Astrocyte (in vitro differentiated cells and primary cell): Measurements from ENCODE around the gene DCAF10. TPM values are rescaled to one million over a fixed set of nuclear protein-coding genes. Genes with fewer than 3 reads are reported as not detected.

ENCODE experiments used
- DNase-seq: peaks from one replicate; pipeline ENCODE4 v3.0.0-alpha.2; 2010; ENCODE audit warnings: low read depth
- FAIRE-seq: peaks from 2 replicates; lab custom pipeline; 2011; peaks lifted over from hg19 to GRCh38; lab: Jason Lieb, UNC
- H2AFZ ChIP-seq: 2 replicates; pipeline ENCODE4 v1.6.0; 2012; ENCODE audit warnings: low read depth, low read length, inconsistent platforms
- H3K27ac ChIP-seq: 2 replicates; pipeline ENCODE4 v1.5.1; 2011; ENCODE audit warnings: low read depth, low read length, inconsistent platforms
- H3K27me3 ChIP-seq: 2 replicates; pipeline ENCODE4 v1.6.0; 2011; ENCODE audit warnings: low read length, inconsistent platforms; ENCODE audit not compliant: insufficient read depth
- H3K36me3 ChIP-seq: 2 replicates; pipeline ENCODE4 v1.5.1; 2011; ENCODE audit warnings: low read length, inconsistent platforms; ENCODE audit not compliant: insufficient read depth
- H3K4me1 ChIP-seq: 2 replicates; pipeline ENCODE4 v1.5.1; 2011; ENCODE audit warnings: low read length, inconsistent platforms; ENCODE audit not compliant: insufficient read depth
- H3K4me2 ChIP-seq: 2 replicates; pipeline ENCODE4 v1.6.0; 2012; ENCODE audit warnings: low read length, inconsistent platforms
- H3K4me3 ChIP-seq: 2 replicates; pipeline ENCODE4 v1.5.1; 2011; ENCODE audit warnings: low read depth, mild to moderate bottlenecking, low read length, inconsistent platforms; ENCODE audit not compliant: insufficient read depth
- H3K79me2 ChIP-seq: 2 replicates; pipeline ENCODE4 v1.6.0; 2012; ENCODE audit warnings: mild to moderate bottlenecking, low read length, inconsistent platforms; ENCODE audit not compliant: insufficient read depth
- H3K9ac ChIP-seq: 2 replicates; pipeline ENCODE4 v1.6.0; 2012; ENCODE audit warnings: mild to moderate bottlenecking, low read length, inconsistent platforms
- H3K9me3 ChIP-seq: 2 replicates; pipeline ENCODE4 v1.5.1; 2012; ENCODE audit warnings: low read depth, mild to moderate bottlenecking, low read length, inconsistent platforms; ENCODE audit not compliant: insufficient read depth
- H4K20me1 ChIP-seq: 2 replicates; pipeline ENCODE4 v1.6.0; 2012; ENCODE audit warnings: low read length, inconsistent platforms; ENCODE audit not compliant: insufficient read depth
- H3K27ac Mint-ChIP-seq: one replicate; pipeline ENCODE4 v1.8.0; 2021; ENCODE audit warnings: mild to moderate bottlenecking, mixed read lengths; ENCODE audit not compliant: unreplicated experiment
- H3K27me3 Mint-ChIP-seq: one replicate; pipeline ENCODE4 v1.8.0; 2021; ENCODE audit warnings: low read depth, mixed read lengths; ENCODE audit not compliant: unreplicated experiment
- H3K36me3 Mint-ChIP-seq: one replicate; pipeline ENCODE4 v1.8.0; 2021; ENCODE audit warnings: low read depth, mixed read lengths; ENCODE audit not compliant: unreplicated experiment
- H3K4me1 Mint-ChIP-seq: one replicate; pipeline ENCODE4 v1.8.0; 2021; ENCODE audit warnings: low read depth, mixed read lengths; ENCODE audit not compliant: unreplicated experiment
- H3K4me3 Mint-ChIP-seq: one replicate; pipeline ENCODE4 v1.8.0; 2021; ENCODE audit warnings: mild to moderate bottlenecking, moderate library complexity, mixed read lengths; ENCODE audit not compliant: unreplicated experiment
- H3K9me3 Mint-ChIP-seq: one replicate; pipeline ENCODE4 v1.8.0; 2021; ENCODE audit warnings: mild to moderate bottlenecking, mixed read lengths; ENCODE audit not compliant: unreplicated experiment
- CTCF ChIP-seq: IDR thresholded peaks from 2 replicates; pipeline ENCODE4 v1.5.1; 2011; ENCODE audit warnings: low read depth, mild to moderate bottlenecking, inconsistent platforms, low read length, moderate library complexity; ENCODE audit not compliant: insufficient read depth
- EZH2 ChIP-seq: IDR thresholded peaks from 2 replicates; pipeline ENCODE4 v1.6.1; 2012; ENCODE audit warnings: mild to moderate bottlenecking, low read length, inconsistent platforms; ENCODE audit not compliant: insufficient read depth
- total RNA-seq: library from RNA; stranded (reverse); gene quantifications from 2 replicates; pipeline ENCODE4 v1.2.1, GENCODE V29; 2021

Gene DCAF10
- total RNA-seq, 1 donor from 2014 or later = 22.3 TPM

- H3K36me3 ChIP-seq = peaks cover 40% of the 10 kb centered on the region
- no peaks in the 10 kb centered on the region for H3K27me3 ChIP-seq
- H4K20me1 ChIP-seq = peaks cover 23% of the 10 kb centered on the region
- no peaks in the 10 kb centered on the region for H3K27me3 Mint-ChIP-seq
- no peak overlapping the region for H3K4me3 ChIP-seq
- H3K27ac Mint-ChIP-seq = no peak overlapping the region
- H3K9me3 ChIP-seq = no peaks in the 10 kb centered on the region
- peaks cover 2% of the 10 kb centered on the region for H3K79me2 ChIP-seq
- H3K9me3 Mint-ChIP-seq = no peaks in the 10 kb centered on the region
- peaks cover 5% of the 10 kb centered on the region for H3K36me3 Mint-ChIP-seq
- H3K4me3 Mint-ChIP-seq = no peak overlapping the region
- TF ChIP-seq EZH2 (no peak), CTCF (no peak)
- DNase-seq (peak; percentile 50), FAIRE-seq (no peak)
- H3K4me1 Mint-ChIP-seq = no peaks in the 10 kb centered on the region
- H2AFZ ChIP-seq = no peak overlapping the region
- peaks cover 3% of the 10 kb centered on the region for H3K4me1 ChIP-seq
- H3K9ac ChIP-seq = no peak overlapping the region
- H3K4me2 ChIP-seq = no peak overlapping the region
- no peak overlapping the region for H3K27ac ChIP-seq
These were observed 24.3 kb upstream of the DCAF10 start for GRCh38 chr9:37776328-37776727.

GRCh38 chr9:37778534-37778933 lies 22.1 kb upstream of the DCAF10 start:
- H3K4me2 ChIP-seq = no peak overlapping the region
- H3K27ac ChIP-seq = no peak overlapping the region
- H4K20me1 ChIP-seq = peaks cover 42% of the 10 kb centered on the region
- H3K27me3 ChIP-seq = no peaks in the 10 kb centered on the region
- H2AFZ ChIP-seq = no peak overlapping the region
- peaks cover 3% of the 10 kb centered on the region for H3K4me1 ChIP-seq
- no peaks in the 10 kb centered on the region for H3K9me3 Mint-ChIP-seq
- peak overlapping the region; percentile 42 for H3K27ac Mint-ChIP-seq
- TF ChIP-seq EZH2 = no peak
- TF ChIP-seq CTCF = no peak
- FAIRE-seq (no peak), DNase-seq (no peak)
- H3K4me3 ChIP-seq = no peak overlapping the region
- no peaks in the 10 kb centered on the region for H3K9me3 ChIP-seq
- H3K79me2 ChIP-seq = peaks cover 24% of the 10 kb centered on the region
- no peaks in the 10 kb centered on the region for H3K27me3 Mint-ChIP-seq
- H3K9ac ChIP-seq = no peak overlapping the region
- H3K36me3 ChIP-seq = peaks cover 52% of the 10 kb centered on the region
- H3K36me3 Mint-ChIP-seq = peaks cover 7% of the 10 kb centered on the region
- peaks cover 7% of the 10 kb centered on the region for H3K4me1 Mint-ChIP-seq
- no peak overlapping the region for H3K4me3 Mint-ChIP-seq

- Histone ChIP-seq H3K36me3 (peaks cover 36% of the 10 kb centered on the region), H4K20me1 (peaks cover 36% of the 10 kb centered on the region), H3K4me3 (peak overlapping the region; percentile 96), H3K4me1 (peaks cover 7% of the 10 kb centered on the region), H3K27me3 (no peaks in the 10 kb centered on the region), H2AFZ (peak overlapping the region; percentile 99), H3K9me3 (no peaks in the 10 kb centered on the region), H3K4me2 (peak overlapping the region; percentile 92), H3K79me2 (peaks cover 40% of the 10 kb centered on the region), H3K27ac (peak overlapping the region; percentile 75), H3K9ac (peak overlapping the region; percentile 89)
- no peak for FAIRE-seq
- TF ChIP-seq EZH2 = no peak
- TF ChIP-seq CTCF = no peak
- Mint-ChIP-seq H3K27me3 (peaks cover 1% of the 10 kb centered on the region), H3K36me3 (peaks cover 7% of the 10 kb centered on the region), H3K9me3 (no peaks in the 10 kb centered on the region), H3K4me1 (peaks cover 10% of the 10 kb centered on the region), H3K4me3 (peak overlapping the region; percentile 98), H3K27ac (peak overlapping the region; percentile 91)
- DNase-seq = no peak
These were observed 16.3 kb upstream of the DCAF10 start for GRCh38 chr9:37784291-37784615.
